Activated gamma-delta T cell treated with Interleukin-2 at 50 U/mL for 16 hours (primary cell): Measurements from ENCODE around the gene TPRG1.
"Not testable (repeated sequence)": the region's sequence is repeated elsewhere in the genome, so short reads cannot be mapped to it uniquely, and the experiment has no call there.

Experiments
- DNase-seq: peaks from one replicate; pipeline ENCODE4 v3.0.0-alpha.2; 2020

The TPRG1 gene

DNA sequence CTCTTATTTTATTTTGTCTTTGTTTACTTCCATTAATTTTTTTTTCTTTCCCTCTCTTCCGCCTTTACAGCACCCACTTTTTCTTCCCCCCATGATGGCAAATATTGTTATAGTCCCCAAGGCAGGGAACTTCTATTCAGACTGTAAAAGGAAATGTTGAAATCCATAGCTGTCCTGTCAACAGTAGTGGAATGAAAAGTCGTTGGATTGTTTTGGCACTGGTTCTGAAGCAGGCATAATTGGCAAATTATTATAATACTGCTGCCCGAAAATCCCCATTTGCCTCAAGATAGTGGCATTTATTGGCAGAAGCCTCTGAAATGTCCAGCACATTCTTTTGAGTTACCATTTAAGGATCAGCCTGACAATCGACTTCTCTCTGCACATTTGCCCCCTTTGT, 150.6 kb downstream of the TPRG1 start:
- DNase-seq: no peak

DNA sequence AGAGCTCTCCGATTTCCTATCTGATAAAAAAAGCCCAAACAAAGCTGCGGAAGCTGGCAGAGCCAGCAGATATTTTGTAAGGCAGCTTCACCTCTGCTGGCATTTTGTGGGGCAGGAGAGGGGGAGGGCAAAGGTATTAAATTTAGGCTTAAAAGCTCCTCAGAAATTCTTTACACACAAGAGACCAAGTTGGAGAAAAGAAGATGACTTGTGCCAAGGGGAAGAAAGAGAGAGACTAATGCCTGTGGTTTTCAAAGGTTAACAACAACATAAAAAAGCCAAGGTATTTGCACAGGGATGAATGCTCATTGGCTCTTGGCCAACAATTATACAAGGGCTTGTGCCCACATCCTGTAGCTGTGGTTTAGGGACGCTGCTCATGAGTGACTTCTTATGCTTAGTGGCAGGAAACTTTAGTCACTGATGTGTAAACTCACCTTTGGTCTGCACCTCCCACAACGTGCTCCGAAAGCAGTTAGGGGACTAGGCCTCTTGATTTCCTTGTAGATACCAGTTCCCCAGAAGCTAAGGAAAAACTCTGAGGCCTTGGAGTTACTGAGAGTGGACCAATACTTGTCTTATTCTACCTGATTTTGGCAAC, 152.9 kb downstream of the TPRG1 start:
- peak; percentile 77 for DNase-seq

DNA sequence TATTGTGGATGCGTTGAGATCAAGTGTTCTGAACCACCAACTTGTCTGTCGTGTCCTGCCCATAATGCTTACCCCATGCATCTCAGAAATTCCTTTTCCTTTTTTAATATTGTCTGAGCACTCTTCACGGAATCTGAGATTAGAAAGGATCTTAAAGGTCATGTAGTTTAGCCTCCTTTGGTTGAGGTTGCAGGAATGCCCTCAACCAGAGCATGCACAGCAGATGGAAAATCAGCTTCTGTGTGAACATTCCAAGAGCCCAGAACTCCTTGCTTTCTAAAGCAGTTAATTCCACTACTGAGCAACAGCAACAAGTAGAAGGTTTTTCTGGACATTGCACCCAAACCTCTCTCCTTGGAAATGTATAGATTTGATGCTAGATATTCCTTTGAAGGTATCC, 153.7 kb downstream of the TPRG1 start:
- DNase-seq: no peak

DNA sequence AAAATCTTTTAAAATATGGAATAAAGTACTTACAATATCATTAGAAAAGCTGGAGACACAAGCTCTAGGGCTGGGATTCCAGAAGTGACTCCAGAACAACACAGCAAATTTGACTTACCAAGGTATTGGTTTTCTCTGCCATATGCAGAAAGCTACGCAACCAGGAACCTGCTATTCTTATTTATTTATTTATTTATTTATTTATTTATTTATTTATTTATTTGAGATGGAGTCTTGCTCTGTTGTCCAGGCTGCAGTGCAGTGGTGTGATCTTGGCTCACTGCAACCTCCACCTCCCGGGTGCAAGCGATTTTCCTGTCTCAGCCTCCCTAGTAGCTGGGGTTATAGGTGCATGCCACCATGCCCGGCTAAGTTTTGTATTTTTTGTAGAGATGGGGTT, 157.9 kb downstream of the TPRG1 start:
- DNase-seq: not testable (repeated sequence)

DNA sequence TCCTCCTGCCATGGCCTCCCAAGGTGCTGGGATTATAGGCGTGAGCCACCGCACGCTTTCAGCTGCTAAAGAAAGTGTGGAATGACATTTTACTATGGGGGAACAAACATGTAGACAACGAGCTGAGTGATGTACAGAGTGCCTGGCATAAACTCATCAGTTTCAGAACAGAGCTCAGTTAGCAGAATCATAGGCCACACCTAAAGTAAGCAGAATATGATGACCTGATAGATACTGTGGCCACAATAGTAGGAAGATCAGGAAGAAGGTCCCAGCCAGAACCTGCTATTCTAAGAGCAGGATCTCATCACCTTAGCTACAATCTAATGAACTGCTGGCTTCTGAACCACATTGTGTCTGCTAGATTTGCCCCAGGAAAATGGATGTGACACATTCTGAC, 158.3 kb downstream of the TPRG1 start:
- DNase-seq: no peak

DNA sequence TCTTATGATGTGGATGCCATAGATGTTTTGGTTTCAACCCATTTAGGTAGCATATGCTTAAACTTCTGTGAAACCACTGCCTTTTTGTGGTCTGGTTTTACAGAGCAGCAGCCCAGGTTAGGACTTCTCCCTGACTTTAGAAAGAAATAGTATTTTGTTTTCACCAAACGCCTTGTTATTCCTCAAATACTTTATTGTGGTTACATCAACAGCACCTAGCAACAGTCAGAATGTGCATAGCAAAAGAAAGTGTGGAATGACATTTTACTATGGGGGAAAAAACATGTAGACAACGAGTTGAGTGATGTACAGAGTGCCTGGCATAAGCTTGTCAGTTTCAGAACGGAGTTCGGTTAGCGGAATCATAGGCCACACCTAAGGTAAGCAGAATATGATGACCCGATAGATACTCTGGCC, 159.2 kb downstream of the TPRG1 start:
- no peak for DNase-seq

DNA sequence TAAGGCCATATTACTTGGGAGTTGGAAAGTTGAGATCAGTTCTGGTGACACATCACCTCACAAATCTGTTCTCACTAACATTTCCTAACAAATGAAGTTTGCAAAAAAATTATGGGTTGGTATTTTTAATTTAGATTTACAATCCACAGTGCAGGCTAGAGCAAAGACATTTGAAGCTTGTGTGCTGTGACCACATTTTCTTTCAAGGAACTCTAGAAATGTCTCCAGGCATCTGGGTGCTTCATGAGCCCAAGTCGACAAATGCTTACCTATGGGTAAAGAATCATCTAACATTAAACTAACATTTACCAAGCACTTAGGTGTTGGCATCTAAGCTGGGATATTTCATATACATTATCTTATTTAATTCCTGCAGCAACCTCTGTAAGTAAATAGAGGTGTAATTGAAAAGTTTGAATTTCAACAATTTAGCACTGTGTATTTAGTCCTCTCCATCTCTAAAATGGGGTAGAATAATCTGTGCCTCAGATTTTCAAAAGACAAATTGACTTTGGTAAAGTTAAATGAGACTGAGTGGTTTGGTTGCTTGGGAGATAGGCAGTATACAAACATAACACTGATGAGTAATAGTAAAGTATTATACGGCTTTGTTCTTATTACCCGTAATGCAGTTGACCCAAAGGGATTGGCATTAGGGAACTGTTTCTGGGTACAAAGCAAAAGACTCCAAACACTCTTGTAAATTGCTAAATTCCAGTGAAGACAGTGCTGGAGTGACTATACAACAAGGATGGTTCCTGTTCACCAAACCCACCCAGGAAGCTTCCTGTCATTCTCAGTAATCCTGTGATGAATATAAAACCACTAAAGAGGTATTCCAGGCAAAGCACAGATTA, 162.5 kb downstream of the TPRG1 start:
- DNase-seq: no peak

DNA sequence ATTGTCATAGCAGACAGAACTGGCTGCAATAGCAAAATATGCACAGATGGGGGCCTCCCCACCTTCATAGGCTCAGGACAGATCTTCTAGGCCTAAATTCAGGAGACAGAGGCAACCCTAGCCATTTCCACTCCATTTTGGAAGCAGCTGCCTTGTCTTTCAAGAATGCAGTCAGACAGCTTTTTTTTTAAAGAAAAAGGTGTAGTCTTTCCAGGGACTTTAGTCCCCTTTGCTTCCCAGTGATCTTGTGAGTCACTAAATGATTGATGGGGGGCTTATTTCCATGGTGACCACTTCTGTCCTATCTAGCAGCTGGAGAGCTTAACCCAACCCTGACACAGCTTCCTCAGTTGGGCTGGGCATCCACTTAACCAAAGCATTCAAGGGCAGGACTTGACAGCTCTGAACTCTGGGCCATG, 165.9 kb downstream of the TPRG1 start:
- DNase-seq: no peak

DNA sequence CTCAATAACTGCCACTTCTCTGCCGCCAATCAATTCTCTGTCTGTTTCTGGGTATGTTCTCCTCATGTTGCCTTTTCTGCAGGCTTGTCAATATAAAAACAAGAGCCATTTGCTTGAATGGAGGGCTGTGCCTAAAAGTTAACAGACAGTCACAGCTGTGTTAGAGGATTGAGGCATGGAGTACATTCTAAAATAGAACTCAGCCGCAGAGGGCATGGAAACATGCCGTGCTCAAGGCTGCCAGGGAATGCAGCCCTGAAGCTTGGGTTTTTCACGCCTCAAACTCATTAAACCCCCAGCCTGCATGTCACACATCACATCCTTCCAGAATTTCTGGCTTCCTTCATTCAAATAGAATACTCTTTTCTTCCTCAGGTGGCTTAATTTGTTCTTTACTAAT, 166.6 kb downstream of the TPRG1 start:
- DNase-seq: no peak

DNA sequence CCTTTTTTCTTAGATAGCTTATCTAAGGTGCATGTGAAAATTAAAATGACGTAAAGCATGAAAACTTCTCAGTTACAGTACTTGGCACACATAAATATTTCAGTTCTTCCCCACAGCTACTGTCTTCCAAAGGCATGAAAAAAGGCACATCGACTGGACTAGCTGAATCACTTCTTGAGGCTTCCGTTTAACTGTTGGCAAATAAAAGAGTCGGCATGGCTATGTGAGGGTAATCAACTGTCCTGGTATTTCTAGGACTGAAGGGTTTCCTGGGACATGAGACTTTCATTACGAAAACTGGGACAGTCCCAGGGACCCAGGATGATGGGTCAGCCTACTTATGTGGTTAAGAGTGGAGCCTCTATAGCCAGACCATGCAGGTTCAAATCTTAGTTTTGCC, 168.2 kb downstream of the TPRG1 start:
- DNase-seq: no peak

DNA sequence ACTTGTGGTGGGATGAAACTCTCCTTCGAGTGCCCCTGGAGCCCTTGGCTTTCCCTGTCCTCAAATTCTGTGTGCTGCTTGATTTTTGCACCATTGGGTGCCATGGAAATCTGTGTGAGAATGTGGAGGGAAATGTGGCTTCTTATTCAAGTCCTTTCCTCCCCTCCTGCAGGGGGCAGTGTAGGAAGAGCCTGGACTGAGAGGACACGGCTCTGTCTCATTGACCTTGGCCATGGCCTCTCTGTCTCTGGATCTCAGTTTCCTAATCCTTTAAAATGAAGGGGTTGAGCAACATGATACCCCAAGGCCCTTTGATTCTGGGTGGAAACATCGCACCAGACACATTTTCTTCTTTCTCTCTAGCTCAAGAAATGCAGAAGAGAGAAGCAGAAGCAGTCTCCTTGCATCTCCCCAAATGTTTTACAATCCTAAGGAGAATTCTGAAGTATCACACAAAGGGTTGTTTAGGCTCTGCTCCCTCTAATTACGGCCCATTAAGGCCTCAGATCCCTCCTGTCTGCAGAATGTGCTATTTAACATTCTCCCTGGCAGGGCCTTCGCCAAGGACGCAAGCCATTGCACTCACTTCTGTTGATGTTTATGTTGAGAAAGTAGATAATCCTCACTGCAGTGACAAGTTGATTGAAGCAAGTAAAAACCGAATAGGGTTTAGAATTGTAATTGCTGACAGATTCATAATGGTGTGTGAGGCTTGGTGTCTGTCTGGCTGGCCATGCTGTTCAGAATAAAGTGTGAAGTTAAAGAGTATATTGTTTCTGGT, 169.1 kb downstream of the TPRG1 start:
- DNase-seq: no peak

DNA sequence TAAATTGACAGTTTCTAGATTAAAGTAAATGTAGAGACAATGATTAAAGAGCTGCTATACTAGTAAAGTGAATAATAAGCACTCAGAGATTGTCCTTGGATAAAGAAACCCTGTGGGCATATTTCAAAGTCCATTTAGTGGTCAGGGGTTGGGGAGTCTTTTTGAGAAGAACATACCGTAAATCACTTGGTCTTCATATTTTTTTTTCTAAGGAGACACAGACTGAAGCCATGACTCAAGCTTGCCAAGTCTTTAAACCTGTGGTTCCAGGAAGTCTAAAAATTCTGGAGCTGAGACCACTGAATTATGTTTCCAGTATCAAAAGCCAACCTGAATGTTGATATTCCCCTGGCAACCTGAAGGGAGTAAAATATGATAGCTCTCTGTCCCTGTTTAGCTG, 171.0 kb downstream of the TPRG1 start:
- DNase-seq: no peak

DNA sequence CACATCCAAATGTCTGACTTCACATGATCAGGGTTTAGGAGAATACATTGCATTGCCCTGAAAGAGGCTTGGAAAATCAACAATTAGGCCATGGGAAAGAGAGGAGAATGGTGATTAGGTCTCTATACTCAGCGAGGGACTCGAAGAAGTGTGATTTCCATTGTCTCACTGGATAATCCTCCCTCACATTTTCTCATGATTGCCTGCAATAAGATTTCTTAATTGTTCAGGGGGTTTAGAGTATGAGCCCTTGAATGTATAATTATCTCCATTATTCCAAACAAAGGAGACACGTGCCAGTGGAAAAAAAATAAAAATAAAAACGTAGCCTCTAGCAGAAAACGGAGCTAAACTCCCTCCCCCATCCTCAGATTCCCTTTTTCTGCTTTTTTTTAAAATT, 173.2 kb downstream of the TPRG1 start:
- no peak for DNase-seq

DNA sequence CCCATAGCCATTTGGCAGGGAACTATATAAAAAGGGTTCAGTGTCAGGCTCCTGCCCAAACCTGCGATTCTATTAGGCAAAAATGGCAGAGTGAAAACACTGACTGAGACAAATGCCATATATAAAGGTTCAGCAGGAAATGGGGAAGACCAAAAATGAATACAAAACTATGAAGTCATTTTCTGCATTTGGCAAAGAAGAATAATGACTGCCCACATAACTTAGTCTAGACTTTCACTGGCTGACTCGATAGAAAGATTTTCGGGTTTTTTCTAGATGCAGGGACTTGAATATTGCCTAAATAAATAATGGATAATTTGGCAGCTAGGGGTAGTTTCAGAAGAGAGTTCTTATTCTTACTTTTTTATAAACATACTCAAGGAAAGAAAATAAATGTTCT, 178.0 kb downstream of the TPRG1 start:
- DNase-seq: no peak

DNA sequence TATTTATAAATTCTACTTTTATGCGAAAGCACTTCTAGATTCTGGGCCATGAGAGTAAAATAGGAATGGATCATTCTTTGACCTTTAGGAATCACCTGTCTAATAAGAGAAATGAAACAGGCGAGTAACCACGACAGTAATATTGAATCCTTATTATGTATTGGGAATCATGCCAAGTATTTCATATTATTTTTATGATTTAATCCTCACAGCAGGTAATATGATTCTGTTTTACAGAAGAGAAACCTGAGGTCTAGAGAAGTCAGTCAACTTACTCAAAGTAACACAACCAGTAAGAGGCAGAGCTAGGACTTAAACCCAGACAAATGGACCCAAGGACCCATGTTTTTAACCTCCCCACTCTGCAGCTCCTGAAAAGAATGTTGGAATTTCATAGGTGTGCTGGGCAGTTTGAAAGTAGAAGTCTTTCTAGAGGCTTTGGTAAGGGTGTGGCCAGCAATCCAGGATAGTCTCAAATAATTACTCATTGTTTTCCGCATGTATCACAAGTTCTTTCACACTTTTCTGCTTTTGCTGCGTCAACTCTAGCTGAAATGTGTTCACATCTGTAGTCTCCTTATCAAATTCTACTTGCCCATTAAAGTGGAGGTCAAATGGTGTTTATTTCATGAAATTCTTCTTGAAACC, 181.7 kb downstream of the TPRG1 start:
- no peak for DNase-seq

DNA sequence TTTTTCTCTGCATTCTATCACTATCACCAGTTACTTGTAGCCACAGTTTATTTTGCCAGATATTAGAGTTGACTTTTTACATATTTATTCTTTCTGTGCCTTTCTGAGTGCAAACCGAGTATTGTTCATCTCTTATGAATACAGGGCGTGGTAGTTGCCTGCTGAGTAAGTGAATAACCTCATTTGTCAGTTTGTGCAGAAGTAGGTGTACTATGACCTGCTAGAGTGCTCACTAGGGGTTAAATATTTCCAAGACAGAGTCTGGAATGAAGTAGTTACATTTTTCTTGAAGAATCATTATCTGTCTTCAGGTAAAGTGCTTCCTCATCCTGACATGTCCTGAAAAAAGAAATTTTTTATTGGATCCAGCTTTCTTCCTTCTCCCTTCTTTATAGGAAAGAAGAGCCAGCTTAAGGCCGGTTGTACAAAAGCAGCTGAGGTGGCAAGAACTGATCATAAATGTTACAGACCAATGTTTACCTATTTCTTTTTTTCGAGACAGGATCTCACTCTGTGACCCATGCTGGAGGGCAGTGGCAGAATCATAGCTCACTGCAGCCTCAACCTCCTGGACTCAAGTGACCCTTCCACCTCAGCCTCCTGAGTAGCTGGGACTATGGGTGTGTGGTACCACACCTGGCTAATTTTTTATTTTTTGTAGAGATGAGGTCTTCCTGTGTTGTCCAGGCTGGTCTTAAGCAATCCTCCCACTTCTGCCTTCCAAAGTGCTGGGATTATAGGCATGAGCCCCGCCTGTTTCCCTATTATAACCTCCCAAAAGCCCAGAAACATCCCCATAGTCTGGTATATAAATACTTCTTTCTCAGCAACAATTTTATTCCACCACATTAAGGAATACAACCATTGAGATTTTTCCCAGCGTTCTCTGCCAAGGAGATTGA, 182.5 kb downstream of the TPRG1 start:
- no peak for DNase-seq

DNA sequence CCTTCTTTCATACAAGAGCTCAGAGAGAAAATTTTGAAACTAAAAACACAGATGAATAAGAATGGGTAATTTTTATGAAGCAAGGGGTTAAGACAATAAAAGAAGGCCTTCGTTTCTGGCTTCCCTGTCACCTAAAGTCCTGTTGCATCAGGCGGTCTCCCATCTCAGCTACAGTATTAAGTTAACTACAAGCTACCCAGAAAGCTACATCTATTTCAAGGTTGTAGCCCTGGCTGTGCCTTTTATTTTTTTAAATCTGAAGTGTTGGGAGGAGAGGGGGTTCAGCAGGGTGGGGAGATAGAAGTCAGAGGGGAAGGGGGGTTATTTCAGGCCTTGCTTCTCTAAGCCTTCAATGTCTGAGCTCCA, 183.3 kb downstream of the TPRG1 start:
- DNase-seq: no peak

DNA sequence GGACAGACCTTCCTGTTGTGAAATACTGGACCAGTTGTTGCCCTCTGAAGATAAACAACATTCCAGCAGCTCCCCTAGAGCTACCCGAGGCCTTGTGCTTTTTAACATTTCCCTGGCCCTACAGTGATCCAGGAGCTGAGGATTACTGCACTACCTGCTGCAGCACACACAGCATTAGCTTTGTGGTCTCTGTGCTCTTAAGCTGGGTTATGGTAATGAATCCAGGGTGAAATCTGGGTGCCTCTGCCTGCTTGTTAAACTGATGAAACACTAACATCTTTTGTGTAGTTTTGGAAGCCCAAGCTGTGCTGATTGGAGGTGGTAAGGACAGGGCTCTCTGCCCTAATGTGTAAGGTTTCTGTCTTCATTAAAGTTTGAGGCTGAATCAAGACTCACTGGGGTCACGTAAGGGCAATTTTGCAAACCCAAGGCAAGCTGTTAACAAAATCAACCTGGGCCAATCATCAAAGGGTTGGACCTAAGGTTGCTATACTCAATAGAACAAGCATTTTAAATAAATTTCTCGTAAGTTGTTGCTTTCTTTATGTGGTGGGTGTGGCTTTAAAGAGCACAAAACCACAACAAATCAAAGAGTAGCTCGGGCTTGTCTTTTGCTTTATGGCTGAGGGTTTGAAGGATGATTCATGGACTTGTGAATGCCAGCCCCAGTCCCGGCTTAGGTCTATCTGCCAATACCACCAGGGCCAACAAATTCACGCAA, 183.9 kb downstream of the TPRG1 start:
- DNase-seq: peak; percentile 40

DNA sequence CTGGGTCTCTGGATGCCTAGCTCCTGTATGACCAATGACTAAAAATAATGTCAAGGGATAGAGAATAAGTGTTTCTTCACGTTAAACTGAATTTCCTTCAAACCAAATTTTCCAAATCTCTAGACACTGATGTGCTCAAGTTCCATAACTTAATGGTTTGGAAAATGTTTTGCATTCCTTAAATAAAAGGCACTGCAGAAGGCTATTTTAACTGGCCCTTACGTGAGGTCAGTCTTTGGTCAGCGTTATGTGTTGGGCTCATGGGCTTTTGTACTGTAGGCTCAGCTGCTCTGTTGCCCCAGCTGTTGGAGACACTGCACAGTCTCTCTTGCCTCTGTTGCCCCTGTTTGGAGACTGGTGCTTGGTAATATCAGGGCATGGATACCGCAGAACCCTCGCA, 188.5 kb downstream of the TPRG1 start:
- no peak for DNase-seq

DNA sequence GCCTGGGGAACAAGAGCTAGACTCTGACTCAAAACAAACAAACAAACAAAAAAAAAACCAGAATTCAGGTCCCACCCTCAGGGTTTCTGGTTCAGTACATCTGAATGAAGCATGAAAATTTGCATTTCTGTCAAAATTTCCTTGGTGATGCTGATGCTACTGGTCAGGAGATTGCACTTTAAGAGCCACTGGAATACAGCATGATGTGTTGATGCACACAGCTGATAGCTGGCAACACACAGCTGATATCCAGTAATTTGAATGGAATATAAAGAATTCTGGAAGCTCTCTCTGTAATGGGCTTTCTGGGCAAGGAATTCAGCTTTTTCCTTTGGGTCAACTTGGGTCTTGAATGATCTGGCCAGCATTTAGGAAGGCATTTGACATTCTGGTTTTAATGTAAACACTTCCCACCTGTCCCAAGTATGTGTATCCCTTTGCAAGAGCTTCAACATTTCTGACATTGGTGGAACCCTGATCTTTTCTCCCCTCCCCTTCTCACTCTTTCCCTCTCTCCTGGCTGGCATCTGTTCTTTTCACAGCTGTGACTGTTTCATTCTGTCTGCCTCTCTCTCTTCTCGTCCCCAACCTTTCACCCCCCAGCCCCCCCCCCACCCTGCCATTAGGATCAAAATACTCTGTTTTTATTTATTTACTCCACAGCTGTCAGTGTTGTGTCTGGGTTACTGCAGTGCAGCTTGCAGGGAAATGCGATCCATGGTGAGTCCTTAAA, 189.5 kb downstream of the TPRG1 start:
- DNase-seq: no peak
